B cell (primary cell): ENCODE data around the gene VAMP7.

ENCODE experiments used
- EZH2 ChIP-seq: IDR thresholded peaks from 2 replicates; pipeline ENCODE4 v1.6.1; 2012; ENCODE audit warnings: borderline replicate concordance, low read depth, mild to moderate bottlenecking, moderate library complexity, low read length; ENCODE audit not compliant: insufficient read depth, poor library complexity, severe bottlenecking
- TF ChIP-seq, protein P1 (sequence below): fragments of 200-600 bp; IDR thresholded peaks from one replicate; pipeline ENCODE4 v1.8.0; 2022; ENCODE audit warnings: antibody characterized with exemption, mild to moderate bottlenecking

DNA sequence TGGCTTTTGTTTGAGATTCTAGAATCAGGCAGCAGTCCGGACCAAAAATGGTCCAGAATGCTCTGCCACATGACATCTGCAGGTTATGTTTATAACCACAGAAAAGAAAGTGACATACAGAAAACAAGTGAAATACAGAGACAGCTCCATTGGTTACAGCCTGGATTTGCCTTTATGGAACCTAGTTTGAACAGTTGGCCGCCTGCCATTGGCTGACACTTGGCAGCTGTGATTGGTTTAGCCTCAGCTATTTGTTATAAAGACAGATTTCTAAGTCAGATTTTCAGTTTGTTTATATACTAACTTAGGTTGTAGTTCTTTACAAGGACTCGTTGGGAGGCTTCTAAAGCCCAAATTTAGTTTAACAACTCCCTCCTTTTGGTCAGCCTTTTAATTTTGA is 75.5 kb downstream of the VAMP7 start:
- TF ChIP-seq, protein P1, sequence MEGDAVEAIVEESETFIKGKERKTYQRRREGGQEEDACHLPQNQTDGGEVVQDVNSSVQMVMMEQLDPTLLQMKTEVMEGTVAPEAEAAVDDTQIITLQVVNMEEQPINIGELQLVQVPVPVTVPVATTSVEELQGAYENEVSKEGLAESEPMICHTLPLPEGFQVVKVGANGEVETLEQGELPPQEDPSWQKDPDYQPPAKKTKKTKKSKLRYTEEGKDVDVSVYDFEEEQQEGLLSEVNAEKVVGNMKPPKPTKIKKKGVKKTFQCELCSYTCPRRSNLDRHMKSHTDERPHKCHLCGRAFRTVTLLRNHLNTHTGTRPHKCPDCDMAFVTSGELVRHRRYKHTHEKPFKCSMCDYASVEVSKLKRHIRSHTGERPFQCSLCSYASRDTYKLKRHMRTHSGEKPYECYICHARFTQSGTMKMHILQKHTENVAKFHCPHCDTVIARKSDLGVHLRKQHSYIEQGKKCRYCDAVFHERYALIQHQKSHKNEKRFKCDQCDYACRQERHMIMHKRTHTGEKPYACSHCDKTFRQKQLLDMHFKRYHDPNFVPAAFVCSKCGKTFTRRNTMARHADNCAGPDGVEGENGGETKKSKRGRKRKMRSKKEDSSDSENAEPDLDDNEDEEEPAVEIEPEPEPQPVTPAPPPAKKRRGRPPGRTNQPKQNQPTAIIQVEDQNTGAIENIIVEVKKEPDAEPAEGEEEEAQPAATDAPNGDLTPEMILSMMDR: no peak
- TF ChIP-seq EZH2: no peak
